Choroid plexus epithelial cell (primary cell): Measurements from ENCODE around the gene XRCC4.

Source experiments
- DNase-seq: peaks from one replicate; pipeline ENCODE4 v3.0.0-alpha.2; 2010; ENCODE audit warnings: low read depth
- H3K4me3 ChIP-seq: 2 replicates; pipeline ENCODE4 v1.5.1; 2011; ENCODE audit warnings: low read depth, mild to moderate bottlenecking, control low read depth, low read length, moderate library complexity
- TF ChIP-seq, protein P1 (sequence below): conservative IDR thresholded peaks from 2 replicates; pipeline ENCODE4 v1.5.1; 2011; ENCODE audit warnings: low read depth, mild to moderate bottlenecking, control low read depth, inconsistent platforms, low read length, moderate library complexity

The XRCC4 gene

DNA sequence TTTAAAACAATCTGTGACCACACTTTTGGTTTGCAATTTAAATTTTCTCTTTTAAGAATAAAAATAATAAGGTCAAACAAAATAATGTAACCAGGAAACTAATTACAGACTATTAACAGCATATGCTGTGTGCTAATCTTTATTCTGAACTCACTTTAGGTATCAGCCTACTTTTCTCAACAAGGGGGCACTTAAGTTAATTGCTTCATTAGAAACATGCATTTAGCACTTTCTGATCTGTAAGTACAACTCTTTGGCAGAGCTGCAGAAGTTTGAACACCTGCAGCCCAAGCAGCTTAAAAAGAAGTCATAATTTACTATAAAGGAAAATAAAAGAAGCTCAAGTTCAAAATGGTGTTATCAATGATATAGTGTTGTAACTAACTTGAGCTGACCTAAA, 21.7 kb downstream of the XRCC4 start:
- no peak for DNase-seq
- no peak overlapping the region for H3K4me3 ChIP-seq

DNA sequence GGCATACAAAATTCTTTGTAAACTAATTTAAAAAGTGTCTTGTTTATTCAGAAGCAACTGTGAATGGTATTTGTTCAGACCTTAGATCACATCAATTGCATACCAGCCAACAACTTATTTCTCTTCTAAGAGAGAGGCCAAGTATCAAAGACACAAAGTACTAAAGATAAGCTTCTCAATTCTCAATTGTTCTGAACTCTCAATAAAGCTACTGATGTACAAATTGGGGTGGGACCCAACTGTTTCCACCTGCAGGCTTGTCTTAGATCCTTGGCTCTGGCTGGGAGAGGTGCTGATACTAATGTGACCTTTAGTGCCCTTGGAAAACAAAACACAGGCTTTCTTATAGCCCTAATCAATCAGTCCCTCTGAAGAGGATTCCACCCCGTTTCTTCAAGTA, 22.1 kb downstream of the XRCC4 start:
- TF ChIP-seq, protein P1, sequence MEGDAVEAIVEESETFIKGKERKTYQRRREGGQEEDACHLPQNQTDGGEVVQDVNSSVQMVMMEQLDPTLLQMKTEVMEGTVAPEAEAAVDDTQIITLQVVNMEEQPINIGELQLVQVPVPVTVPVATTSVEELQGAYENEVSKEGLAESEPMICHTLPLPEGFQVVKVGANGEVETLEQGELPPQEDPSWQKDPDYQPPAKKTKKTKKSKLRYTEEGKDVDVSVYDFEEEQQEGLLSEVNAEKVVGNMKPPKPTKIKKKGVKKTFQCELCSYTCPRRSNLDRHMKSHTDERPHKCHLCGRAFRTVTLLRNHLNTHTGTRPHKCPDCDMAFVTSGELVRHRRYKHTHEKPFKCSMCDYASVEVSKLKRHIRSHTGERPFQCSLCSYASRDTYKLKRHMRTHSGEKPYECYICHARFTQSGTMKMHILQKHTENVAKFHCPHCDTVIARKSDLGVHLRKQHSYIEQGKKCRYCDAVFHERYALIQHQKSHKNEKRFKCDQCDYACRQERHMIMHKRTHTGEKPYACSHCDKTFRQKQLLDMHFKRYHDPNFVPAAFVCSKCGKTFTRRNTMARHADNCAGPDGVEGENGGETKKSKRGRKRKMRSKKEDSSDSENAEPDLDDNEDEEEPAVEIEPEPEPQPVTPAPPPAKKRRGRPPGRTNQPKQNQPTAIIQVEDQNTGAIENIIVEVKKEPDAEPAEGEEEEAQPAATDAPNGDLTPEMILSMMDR, result no peak
- no peak for DNase-seq
- no peak overlapping the region for H3K4me3 ChIP-seq

More for the DNA sequence above, 21.7 kb downstream of the XRCC4 start:
- TF ChIP-seq, protein P1, result no peak

GRCh38 chr5:83101514-83101913, 24.2 kb downstream of the XRCC4 start:
- TF ChIP-seq, protein P1, result no peak
- DNase-seq, result no peak
- H3K4me3 ChIP-seq, result no peak overlapping the region

DNA sequence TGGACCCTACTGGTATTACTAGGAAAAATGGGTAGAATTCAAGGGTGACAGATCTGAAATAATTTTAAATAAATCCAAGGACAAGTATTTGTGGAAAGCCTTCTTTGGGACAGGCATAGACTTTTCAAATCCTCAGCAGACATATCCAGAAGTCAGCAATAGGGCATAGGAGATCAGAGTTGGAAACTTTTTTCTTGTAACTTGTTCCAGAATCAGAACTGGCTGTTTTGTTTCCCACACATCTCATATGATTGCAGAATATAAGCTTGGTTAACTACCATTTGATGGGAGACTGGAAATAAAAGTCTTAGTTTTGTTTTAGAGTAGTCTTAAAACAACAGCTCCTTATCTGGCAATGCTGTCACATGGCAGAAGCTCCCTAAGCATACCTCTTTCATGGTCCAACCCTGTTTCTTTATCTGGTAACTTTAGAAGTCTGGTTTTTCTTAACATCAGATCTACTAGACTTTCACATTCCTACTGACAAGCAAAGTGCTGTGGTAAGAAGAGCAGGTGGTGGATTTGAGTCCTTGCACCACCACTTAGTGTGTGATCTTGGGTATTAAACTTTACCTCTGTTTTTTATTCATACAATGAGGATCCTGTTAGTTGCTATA, 25.1 kb downstream of the XRCC4 start:
- DNase-seq, result peak; percentile 69
- TF ChIP-seq, protein P1, result no peak

GRCh38 chr5:83104021-83104420, 26.7 kb downstream of the XRCC4 start:
- no peak for DNase-seq
- H3K4me3 ChIP-seq, result no peak overlapping the region
- TF ChIP-seq, protein P1, result no peak

More for the DNA sequence above, 25.1 kb downstream of the XRCC4 start:
- H3K4me3 ChIP-seq, result no peak overlapping the region

- H3K4me3 ChIP-seq, result no peak overlapping the region
- TF ChIP-seq, protein P1, result no peak
- no peak for DNase-seq
Measured at GRCh38 chr5:83107692-83108420, 30.5 kb downstream of the XRCC4 start.

GRCh38 chr5:83109380-83109779, 32.0 kb downstream of the XRCC4 start:
- H3K4me3 ChIP-seq, result no peak overlapping the region
- TF ChIP-seq, protein P1, result no peak
- DNase-seq, result no peak
